A549 treated with CORT108297 at 1 μM for 4 hours (cell line): ENCODE data around the gene YIPF6. TPM values are rescaled to one million over a fixed set of nuclear protein-coding genes. Genes with fewer than 3 reads are reported as not detected.

Source experiments
- total RNA-seq: library from RNA; stranded (reverse); fragments of 200-300 nt; extraction: Qiagen RNA extraction; gene quantifications from 5 replicates; pipeline ENCODE4 v1.2.3, GENCODE V29; 2022

YIPF6 gene, protein sequence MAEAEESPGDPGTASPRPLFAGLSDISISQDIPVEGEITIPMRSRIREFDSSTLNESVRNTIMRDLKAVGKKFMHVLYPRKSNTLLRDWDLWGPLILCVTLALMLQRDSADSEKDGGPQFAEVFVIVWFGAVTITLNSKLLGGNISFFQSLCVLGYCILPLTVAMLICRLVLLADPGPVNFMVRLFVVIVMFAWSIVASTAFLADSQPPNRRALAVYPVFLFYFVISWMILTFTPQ
- total RNA-seq: 23.4 to 34.0 TPM (median 29.7 TPM) in 5 replicates

GRCh38 chrX:68498508-68499379 lies at the start of gene YIPF6:
TSS of gene YIPF6 (plus strand) at chrX:68499051. CDS start at chrX:68499067, 16 bp downstream.

Other genes starting within 250 kb of the YIPF6 start
- gene OPHN1, start 65.6 kb upstream of the YIPF6 start, total RNA-seq: 1.2 to 2.2 TPM (median 1.7 TPM) in 5 replicates
- 1.3 to 1.9 TPM (median 1.5 TPM) in 5 replicates for gene STARD8, start 148.6 kb downstream of the YIPF6 start, total RNA-seq